Ascending aorta (tissue), 2 donors: ENCODE measurements around the gene ZNF575. TPM values are rescaled to one million over a fixed set of nuclear protein-coding genes. Genes with fewer than 3 reads are reported as not detected.

Source experiments
- DNase-seq, 2 donors: peaks; one replicate each; pipeline ENCODE4 v3.0.0-alpha.2; 2019; ENCODE audit warnings: low spot score in 2 of 2
- H3K27ac ChIP-seq, 2 donors: fragments of 200-600 bp; sonication (generic); one replicate each; pipeline ENCODE4 v1.5.1; 2016 to 2017; ENCODE audit warnings: mild to moderate bottlenecking in 1 of 2
- H3K27me3 ChIP-seq: fragments of 200-600 bp; sonication (generic); one replicate; pipeline ENCODE4 v1.5.1; 2017
- H3K36me3 ChIP-seq, 2 donors: fragments of 200-600 bp; sonication (generic); one replicate each; pipeline ENCODE4 v1.5.1; 2016
- H3K4me1 ChIP-seq, 2 donors: fragments of 200-600 bp; sonication (generic); one replicate each; pipeline ENCODE4 v1.5.1; 2016 to 2017; ENCODE audit warnings: mild to moderate bottlenecking in 1 of 2
- H3K4me3 ChIP-seq, 2 donors: fragments of 200-600 bp; sonication (generic); one replicate each; pipeline ENCODE4 v1.5.1; 2016 to 2017; ENCODE audit warnings: mild to moderate bottlenecking in 1 of 2
- H3K9me3 ChIP-seq, 2 donors: fragments of 200-600 bp; sonication (generic); one replicate each; pipeline ENCODE4 v1.5.1; 2016
- intact Hi-C: fragments of 100-400 bp; cut with DNase I; formaldehyde crosslinking; loops from one replicate; pipeline ENCODE4 v1.15.1; 2023
- total RNA-seq: library from RNA; depleted of rRNA; stranded (reverse); fragments of >200 nt; gene quantifications from one replicate; pipeline ENCODE4 v1.1.0, GENCODE V29; 2016
- TF ChIP-seq, protein P1 (sequence below), 3 experiments: fragments of 200-600 bp in 2 of 3; fragments of 450-650 bp in 1 of 3; sonication (generic) in 2 of 3; IDR thresholded peaks; one replicate each; pipeline ENCODE4 v1.5.1; 2016 to 2019; ENCODE audit warnings: antibody characterized with exemption in 3 of 3, mild to moderate bottlenecking in 1 of 3, moderate library complexity in 1 of 3

ZNF575 gene
- total RNA-seq, 1 donor from 2014 or later, result not detected

DNA sequence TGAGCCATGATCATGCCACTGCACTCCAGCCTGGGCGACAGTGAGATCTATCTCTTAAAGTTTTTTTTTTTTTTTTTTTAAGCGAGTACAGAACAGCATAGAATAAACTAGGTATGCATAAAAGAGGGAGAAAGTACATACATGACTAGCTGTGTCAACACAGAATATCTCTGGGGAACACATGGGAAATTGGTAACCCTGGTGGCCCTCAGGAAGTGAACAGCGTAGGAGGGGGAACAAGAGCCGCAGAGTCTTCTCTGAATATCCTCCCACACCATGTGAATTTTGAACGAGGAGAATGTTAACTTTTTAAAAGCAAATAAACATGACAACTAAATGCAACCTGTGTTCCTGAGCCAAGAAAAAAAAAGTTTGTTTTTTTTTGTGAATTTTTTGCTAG is 43.7 kb upstream of the ZNF575 start:
- no peaks in the 10 kb centered on the region for H3K4me1 ChIP-seq
- no peak for DNase-seq
- TF ChIP-seq, protein P1, sequence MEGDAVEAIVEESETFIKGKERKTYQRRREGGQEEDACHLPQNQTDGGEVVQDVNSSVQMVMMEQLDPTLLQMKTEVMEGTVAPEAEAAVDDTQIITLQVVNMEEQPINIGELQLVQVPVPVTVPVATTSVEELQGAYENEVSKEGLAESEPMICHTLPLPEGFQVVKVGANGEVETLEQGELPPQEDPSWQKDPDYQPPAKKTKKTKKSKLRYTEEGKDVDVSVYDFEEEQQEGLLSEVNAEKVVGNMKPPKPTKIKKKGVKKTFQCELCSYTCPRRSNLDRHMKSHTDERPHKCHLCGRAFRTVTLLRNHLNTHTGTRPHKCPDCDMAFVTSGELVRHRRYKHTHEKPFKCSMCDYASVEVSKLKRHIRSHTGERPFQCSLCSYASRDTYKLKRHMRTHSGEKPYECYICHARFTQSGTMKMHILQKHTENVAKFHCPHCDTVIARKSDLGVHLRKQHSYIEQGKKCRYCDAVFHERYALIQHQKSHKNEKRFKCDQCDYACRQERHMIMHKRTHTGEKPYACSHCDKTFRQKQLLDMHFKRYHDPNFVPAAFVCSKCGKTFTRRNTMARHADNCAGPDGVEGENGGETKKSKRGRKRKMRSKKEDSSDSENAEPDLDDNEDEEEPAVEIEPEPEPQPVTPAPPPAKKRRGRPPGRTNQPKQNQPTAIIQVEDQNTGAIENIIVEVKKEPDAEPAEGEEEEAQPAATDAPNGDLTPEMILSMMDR (IDR thresholded peaks at IDR 0.05), result no peak
- intact Hi-C loops, result no loop called here
- H3K27me3 ChIP-seq, result no peaks in the 10 kb centered on the region
- no peaks in the 10 kb centered on the region for H3K36me3 ChIP-seq
- H3K27ac ChIP-seq, result no peak overlapping the region
- no peaks in the 10 kb centered on the region for H3K9me3 ChIP-seq
- H3K4me3 ChIP-seq, result no peak overlapping the region

- no peak for DNase-seq
- TF ChIP-seq, protein P1 (IDR thresholded peaks at IDR 0.05), result no peak
- Histone ChIP-seq H3K36me3 (peaks cover under 1 to 5% of the 10 kb centered on the region in 2 donors), H3K4me3 (no peak overlapping the region), H3K27me3 (no peaks in the 10 kb centered on the region), H3K27ac (no peak overlapping the region), H3K4me1 (no peaks in the 10 kb centered on the region), H3K9me3 (no peaks in the 10 kb centered on the region)
- intact Hi-C loops, result no loop called here
These were observed 42.9 kb upstream of the ZNF575 start for GRCh38 chr19:43489979-43490599.

GRCh38 chr19:43490759-43491158 is 42.2 kb upstream of the ZNF575 start:
- no peaks in the 10 kb centered on the region for H3K4me1 ChIP-seq
- intact Hi-C loops, result no loop called here
- DNase-seq, result no peak
- no peak overlapping the region for H3K4me3 ChIP-seq
- peaks cover 8 to 11% of the 10 kb centered on the region in 2 donors for H3K36me3 ChIP-seq
- H3K27me3 ChIP-seq, result no peaks in the 10 kb centered on the region
- H3K27ac ChIP-seq, result no peak overlapping the region
- H3K9me3 ChIP-seq, result no peaks in the 10 kb centered on the region
- TF ChIP-seq, protein P1 (IDR thresholded peaks at IDR 0.05), result no peak

DNA sequence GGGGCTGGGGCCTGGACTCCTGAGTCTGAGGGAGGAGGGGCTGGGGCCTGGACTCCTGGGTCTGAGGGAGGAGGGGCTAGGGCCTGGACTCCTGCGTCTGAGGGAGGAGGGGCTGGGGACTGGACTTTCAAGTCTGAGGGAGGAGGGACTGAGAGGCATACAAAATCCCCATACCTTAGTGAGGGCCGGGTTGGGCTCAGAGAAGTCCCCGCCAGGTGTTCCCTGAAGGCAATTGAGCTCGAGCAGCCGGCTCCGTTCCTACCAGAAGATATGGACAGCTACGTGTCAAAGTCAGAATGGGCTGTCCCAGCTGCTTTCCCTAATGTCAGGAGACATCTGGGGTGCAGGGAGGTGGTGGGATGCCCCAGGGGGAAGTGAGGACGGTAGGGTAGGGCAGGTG is 37.9 kb upstream of the ZNF575 start:
- Histone ChIP-seq H3K4me1 (no peaks in the 10 kb centered on the region), H3K36me3 (peaks cover 30 to 31% of the 10 kb centered on the region in 2 donors), H3K27ac (no peak overlapping the region), H3K4me3 (no peak overlapping the region), H3K27me3 (no peaks in the 10 kb centered on the region), H3K9me3 (no peaks in the 10 kb centered on the region)
- TF ChIP-seq, protein P1 (IDR thresholded peaks at IDR 0.05), result no peak
- intact Hi-C loops, result no loop called here
- no peak for DNase-seq

GRCh38 chr19:43496960-43497359 is 36.0 kb upstream of the ZNF575 start:
- Histone ChIP-seq H3K4me1 (no peaks in the 10 kb centered on the region), H3K9me3 (no peaks in the 10 kb centered on the region), H3K27ac (no peak overlapping the region), H3K27me3 (no peaks in the 10 kb centered on the region), H3K36me3 (peaks cover 30 to 31% of the 10 kb centered on the region in 2 donors), H3K4me3 (no peak overlapping the region)
- TF ChIP-seq, protein P1 (IDR thresholded peaks at IDR 0.05), result no peak
- intact Hi-C loops, result no loop called here
- no peak for DNase-seq
